Posterior vena cava (tissue), 2 donors: ENCODE results near the gene HTR4. TPM values are rescaled to one million over a fixed set of nuclear protein-coding genes. Genes with fewer than 3 reads are reported as not detected.
A peak's percentile ranks its signal among the peaks of the same experiment; 100 is the strongest.
"Not testable (repeated sequence)": the region's sequence is repeated elsewhere in the genome, so short reads cannot be mapped to it uniquely, and the experiment has no call there.

Source experiments
- DNase-seq: peaks from one replicate; pipeline ENCODE4 v3.0.0-alpha.2; 2020; ENCODE audit warnings: low spot score
- intact Hi-C, 2 donors: fragments of 100-400 bp; cut with DNase I; formaldehyde crosslinking; loops; one replicate each; pipeline versions ENCODE4 v1.14.1 to v1.14.2; 2022 to 2023
- long read RNA-seq, 2 donors: library from polyadenylated mRNA; unstranded; transcript quantifications; one replicate each; pipeline ENCODE4 v2.0.0, GENCODE V29; 2020 to 2021
- total RNA-seq, 2 donors: library from RNA; stranded (reverse); fragmentation: NEBNext Ultra II Directional; extraction: Animal tissue kit (Norgen Biotek cat#: 25700); gene quantifications; one replicate each; pipeline ENCODE4 v1.2.1, GENCODE V29; 2021
- donor health status: DM: yes; HTN: yes; CAD: no.
- donor health status: DM: yes; HTN: yes; CAD: no.

HTR4 gene
- under 1 TPM; 0.32 to 0.33 TPM for total RNA-seq
- long read RNA-seq, donor 1, partial matches to known transcripts: 0 of 1 reads
- long read RNA-seq, donor 1, other reads (novel, unspliced or antisense): 1 of 1 reads
- long read RNA-seq, donor 2: 0 reads

DNA sequence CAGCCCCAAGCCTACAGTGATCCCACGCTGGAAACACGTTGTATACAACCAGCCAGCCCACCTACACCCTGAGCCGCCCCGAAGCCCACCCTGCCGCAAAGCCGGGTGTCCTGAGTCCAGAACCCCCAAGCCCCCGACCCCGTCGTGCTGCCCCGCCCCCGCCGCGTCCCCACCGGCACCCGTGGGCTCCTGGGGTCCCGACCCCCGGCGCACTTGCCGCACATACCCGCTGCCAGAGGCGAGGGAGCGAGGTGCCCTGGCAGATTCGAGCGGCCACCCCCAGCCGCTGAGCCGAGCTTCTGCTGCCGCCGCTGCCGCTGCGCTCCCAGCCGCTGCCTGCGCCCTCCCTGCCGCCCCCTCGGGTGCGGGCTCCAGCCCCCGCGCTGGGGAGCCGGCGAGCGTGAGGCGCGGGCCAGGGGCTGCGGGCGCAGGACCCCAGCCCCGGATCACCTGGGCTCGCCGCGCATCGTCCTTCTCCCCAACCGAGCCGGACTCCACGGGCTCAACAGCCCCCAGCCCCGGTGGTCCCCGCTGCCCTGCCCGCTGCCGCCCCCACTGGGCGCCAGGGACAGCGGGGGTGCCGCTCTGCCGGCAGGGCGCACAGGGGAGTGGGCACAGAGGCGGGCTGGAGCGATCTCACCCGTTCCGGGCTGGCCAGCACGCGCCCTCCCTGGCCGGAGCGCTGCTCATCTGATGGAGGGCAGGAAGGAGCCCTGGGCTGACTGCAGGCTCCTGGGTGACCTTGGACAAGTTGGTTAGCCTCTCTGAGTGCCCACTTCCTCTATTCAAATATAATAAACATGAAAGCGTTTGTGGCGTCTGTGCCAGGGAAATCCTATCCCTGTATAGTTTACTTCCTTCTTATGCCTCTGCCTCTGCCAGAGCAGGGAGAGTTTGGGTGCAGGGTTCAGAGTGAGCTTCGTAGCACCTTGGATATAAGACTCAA is at the start of gene HTR4:
Gene HTR4 (minus strand): TSS at position 692 of the 946 bp plus-strand sequence. CDS start 17,513 bp downstream, outside the sequence.
- intact Hi-C loops: no loop called here

GRCh38 chr5:148702019-148702596 is 47.8 kb upstream of the HTR4 start:
- intact Hi-C loops: no loop called here
- no peak for DNase-seq

More for the DNA sequence above, at the start of gene HTR4:
- DNase-seq: peak; percentile 64

GRCh38 chr5:148699028-148699427 is 44.7 kb upstream of the HTR4 start:
- DNase-seq: no peak
- intact Hi-C loops: no loop called here

- intact Hi-C loops: no loop called here
Observed at GRCh38 chr5:148697809-148698196, 43.5 kb upstream of the HTR4 start.

GRCh38 chr5:148697180-148697808 is 43.0 kb upstream of the HTR4 start:
- DNase-seq: no peak
- intact Hi-C loops: no loop called here

More at GRCh38 chr5:148697809-148698196, 43.5 kb upstream of the HTR4 start:
- DNase-seq: no peak

GRCh38 chr5:148696187-148697036 is 42.1 kb upstream of the HTR4 start:
- no peak for DNase-seq
- intact Hi-C loops: no loop called here

GRCh38 chr5:148690945-148691344 is 36.6 kb upstream of the HTR4 start:
- intact Hi-C loops: no loop called here
- no peak for DNase-seq

- no peak for DNase-seq
- intact Hi-C loops: no loop called here
Observed at GRCh38 chr5:148688787-148689186, 34.5 kb upstream of the HTR4 start.

- no peak for DNase-seq
- intact Hi-C loops: no loop called here
Observed at GRCh38 chr5:148687871-148688270, 33.5 kb upstream of the HTR4 start.

DNA sequence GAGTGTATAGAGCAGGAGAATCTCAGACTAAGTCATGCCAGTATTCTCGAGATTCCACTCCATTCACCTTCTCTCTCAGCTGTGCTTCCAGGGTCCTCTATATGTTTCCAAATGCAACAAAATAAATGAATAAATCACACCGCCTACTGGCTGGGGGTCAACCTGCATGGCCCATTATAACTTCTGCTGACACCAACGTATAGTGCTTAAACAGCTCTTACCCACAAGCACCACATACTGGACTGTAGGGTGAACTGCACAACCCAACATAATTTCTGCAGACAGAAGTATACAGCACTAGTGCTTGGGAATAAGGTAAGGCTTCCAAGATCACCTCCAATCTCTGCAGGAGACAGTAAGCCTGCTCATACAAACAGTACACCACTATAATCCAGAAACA is 33.1 kb upstream of the HTR4 start:
- intact Hi-C loops: no loop called here
- DNase-seq: no peak

DNA sequence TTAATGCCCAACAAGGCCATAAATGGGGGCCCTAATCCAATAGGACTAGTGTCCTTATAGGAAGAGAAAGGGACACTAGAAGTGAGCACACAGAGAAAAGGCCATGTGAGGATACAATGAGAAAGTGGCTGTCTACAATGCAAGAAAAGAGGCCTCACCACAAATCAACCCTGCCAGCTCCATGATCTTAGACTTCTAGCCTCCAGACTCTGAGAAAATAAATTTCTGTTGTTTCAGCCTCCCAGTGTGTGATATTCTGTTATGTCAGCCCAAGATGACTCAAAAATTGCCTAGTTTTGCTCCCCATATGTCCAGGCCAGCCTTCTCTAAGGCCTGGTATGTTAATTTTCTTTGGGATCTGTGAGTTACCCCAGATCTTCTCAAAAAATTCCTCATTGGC is 32.3 kb upstream of the HTR4 start:
- no peak for DNase-seq
- intact Hi-C loops: no loop called here

DNA sequence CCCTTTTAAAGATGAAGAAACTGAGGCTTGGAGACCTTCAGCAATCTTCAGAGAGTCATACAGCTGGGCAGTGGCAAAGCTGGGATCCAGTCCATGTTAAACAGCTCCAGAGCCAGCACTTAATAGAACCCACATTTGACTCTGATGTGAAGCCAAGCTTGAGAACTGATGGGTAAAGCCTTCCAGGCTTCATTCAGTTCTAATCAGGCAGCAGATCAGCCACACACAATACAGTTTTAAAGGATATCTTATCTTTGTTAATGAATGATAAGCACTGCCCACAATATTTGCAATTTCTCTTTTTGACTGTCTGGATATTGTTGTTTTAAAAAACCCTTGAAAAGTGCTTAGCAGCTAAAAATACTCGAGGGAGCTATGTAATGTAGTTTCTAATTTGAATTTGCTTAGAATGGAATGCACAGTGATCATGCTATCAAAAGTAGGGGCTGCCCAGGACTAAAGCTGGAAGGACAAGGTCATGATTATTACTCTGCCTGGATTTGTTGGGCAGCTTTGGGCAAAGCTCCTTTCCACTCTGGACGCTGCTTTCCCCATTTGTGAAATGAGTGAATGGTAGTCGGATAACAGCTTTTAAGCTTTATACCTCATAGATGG is 31.3 kb upstream of the HTR4 start:
- no peak for DNase-seq
- intact Hi-C loops: no loop called here

DNA sequence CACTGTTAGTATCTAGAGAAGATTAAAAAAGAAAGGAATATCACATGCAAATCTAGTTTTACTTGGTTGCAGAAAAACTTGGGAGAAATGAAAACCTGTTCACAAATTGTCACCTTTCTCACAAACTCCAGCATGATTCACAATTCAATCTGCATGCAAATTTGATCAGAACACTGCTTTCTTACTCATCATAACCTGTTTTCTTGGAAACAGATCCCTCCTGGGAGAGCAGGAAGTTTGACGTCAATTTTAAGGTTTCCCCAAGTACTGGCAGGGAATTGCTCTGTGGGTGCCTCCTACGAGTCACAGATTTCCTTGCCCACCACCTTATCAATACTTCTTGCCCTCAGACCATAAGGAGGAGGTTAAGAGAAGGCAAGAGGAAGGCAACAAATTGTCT is 30.2 kb upstream of the HTR4 start:
- intact Hi-C loops: no loop called here

GRCh38 chr5:148683651-148684050 is 29.3 kb upstream of the HTR4 start:
- intact Hi-C loops: no loop called here
- no peak for DNase-seq

More for the DNA sequence above, 30.2 kb upstream of the HTR4 start:
- DNase-seq: no peak

GRCh38 chr5:148682058-148683026 is 28.0 kb upstream of the HTR4 start:
- intact Hi-C loops: no loop called here
- DNase-seq: no peak

- DNase-seq: no peak
- intact Hi-C loops: no loop called here
Observed at GRCh38 chr5:148681157-148682057, 27.1 kb upstream of the HTR4 start.

DNA sequence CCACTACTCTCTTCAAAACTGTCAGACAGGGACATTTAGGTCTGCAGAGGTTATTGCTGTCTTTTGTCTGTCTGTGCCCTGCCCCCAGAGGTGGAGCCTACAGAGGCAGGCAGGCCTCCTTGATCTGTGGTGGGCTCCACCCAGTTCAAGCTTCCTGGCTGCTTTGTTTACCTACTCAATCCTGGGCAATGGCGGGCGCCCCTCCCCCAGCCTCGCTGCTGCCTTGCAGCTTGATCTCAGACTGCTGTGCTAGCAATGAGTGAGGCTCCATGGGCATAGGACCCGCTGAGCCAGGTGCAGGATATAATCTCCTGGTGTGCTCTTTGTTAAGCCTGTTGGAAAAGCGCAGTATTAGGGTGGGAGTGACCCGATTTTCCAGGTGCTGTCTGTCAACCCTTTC is 19.4 kb upstream of the HTR4 start:
- DNase-seq, intact Hi-C loops: not testable (repeated sequence)
